Kidney (tissue), 14 donors: ENCODE results near the gene PAN3. TPM values are rescaled to one million over a fixed set of nuclear protein-coding genes. Genes with fewer than 3 reads are reported as not detected.

ENCODE experiments used
- DNase-seq, 5 donors: peaks; one replicate each; pipeline ENCODE4 v3.0.0-alpha.2; 2013 to 2020
- FAIRE-seq: peaks from 2 replicates; lab custom pipeline; 2012; peaks lifted over from hg19 to GRCh38; lab: Jason Lieb, UNC
- H3K27ac ChIP-seq, 2 donors: one replicate each; pipeline ENCODE4 v1.7.0; 2013; ENCODE audit warnings: low read depth in 2 of 2, low read length in 2 of 2, inconsistent platforms in 1 of 2
- H3K27me3 ChIP-seq: one replicate; pipeline ENCODE4 v1.7.1; 2013; ENCODE audit warnings: low read length, inconsistent platforms; ENCODE audit not compliant: control insufficient read depth, insufficient read depth
- H3K36me3 ChIP-seq, 3 donors: one replicate each; pipeline versions ENCODE4 v1.7.0 to v1.7.1; 2013; ENCODE audit warnings: low read length in 3 of 3, control low read depth in 1 of 3, inconsistent platforms in 1 of 3; ENCODE audit not compliant: insufficient read depth in 3 of 3, control insufficient read depth in 2 of 3
- H3K4me1 ChIP-seq, 3 donors: one replicate each; pipeline versions ENCODE4 v1.7.0 to v1.7.1; 2013; ENCODE audit warnings: low read length in 3 of 3, inconsistent platforms in 1 of 3, low read depth in 1 of 3; ENCODE audit not compliant: control insufficient read depth in 2 of 3, insufficient read depth in 2 of 3
- H3K4me3 ChIP-seq, 3 donors: one replicate each; pipeline versions ENCODE4 v1.7.0 to v1.8.1; 2013; ENCODE audit warnings: low read length in 3 of 3, control low read depth in 1 of 3, inconsistent platforms in 1 of 3
- H3K9ac ChIP-seq, 3 donors: one replicate each; pipeline versions ENCODE4 v1.7.0 to v1.7.1; 2013; ENCODE audit warnings: low read length in 3 of 3, control low read depth in 1 of 3, inconsistent platforms in 1 of 3
- H3K9me3 ChIP-seq, 3 donors: one replicate each; pipeline versions ENCODE4 v1.7.0 to v1.7.1; 2013; ENCODE audit warnings: low read length in 3 of 3, control low read depth in 1 of 3, inconsistent platforms in 1 of 3; ENCODE audit not compliant: control insufficient read depth in 2 of 3, insufficient read depth in 1 of 3
- intact Hi-C: fragments of 100-400 bp; cut with DNase I; formaldehyde crosslinking; loops from one replicate; pipeline ENCODE4 v1.11.1; 2022
- polyA plus RNA-seq: library from polyadenylated mRNA; stranded (reverse); fragments of 350-450 nt; fragmentation: Illumina TruSeq; extraction: RNeasy Lipid Tissue Mini Kit (QIAGEN cat#74804); gene quantifications from one replicate; pipeline ENCODE4 v1.2.3, GENCODE V29; 2014; ENCODE audit warnings: low read depth, low replicate concordance; ENCODE audit not compliant: insufficient read depth
- total RNA-seq: library from RNA; stranded (reverse); fragmentation: NEBNext Ultra II Directional; extraction: Animal tissue kit (Norgen Biotek cat#: 25700); gene quantifications from one replicate; pipeline ENCODE4 v1.2.1, GENCODE V29; 2021
- TF ChIP-seq, protein P1 (sequence below): IDR thresholded peaks from 3 replicates; pipeline ENCODE4 v1.5.1; 2012; ENCODE audit warnings: mild to moderate bottlenecking, moderate library complexity, borderline replicate concordance; ENCODE audit not compliant: insufficient read depth; ENCODE audit errors: extremely low read depth
- donor health status: control.
- donor health status: control.
- donor health status: control.
- donor health status: control.
- donor health status: control.
- donor health status: DM: yes; HTN: yes; CAD: no.
- donor health status: Normal renal cell carcinoma (clear cell type).

The PAN3 gene
- total and polyA plus RNA-seq, 2 donors from 2014 or later = 8.2 to 46.3 TPM

DNA sequence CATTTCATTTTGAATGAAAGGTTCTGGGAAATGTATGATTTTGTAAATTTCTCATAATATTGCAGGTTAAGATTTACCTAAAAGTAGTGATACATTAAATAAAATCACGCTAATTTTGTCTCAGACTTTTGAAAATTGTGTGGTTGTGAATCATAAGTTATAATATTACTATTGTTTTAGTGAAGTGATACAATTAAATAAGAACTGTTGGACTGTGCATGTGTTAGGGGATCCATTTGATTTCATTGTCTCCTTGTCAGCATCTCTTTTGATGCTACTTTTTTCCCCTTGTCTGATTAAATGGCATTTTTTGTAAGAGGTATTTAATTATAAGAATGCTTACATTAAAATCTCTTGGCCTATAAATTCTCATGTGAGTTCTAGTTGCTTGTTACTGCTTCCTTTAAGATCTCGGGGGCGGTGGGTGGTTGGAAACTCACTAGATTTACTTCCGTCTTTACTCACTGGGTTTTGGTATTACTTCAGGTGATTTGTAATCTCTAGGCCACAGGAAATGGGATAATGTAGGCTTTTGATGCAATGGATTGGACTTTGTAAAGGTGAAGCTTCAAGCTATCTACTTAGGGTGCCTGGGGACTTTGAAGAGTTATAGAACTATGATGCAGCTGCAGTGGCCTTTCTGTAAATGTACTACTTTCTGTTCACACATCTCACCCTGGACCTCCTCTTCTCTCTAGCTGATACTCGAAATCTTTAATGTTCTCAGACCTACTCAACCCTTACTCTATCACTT, 66.5 kb downstream of the PAN3 start:
- FAIRE-seq (no peak), DNase-seq (no peak)
- Histone ChIP-seq H3K9me3 (no peaks in the 10 kb centered on the region), H3K4me3 (no peak overlapping the region), H3K27ac (no peak overlapping the region), H3K9ac (no peak overlapping the region), H3K4me1 (no peaks in the 10 kb centered on the region), H3K36me3 (peaks cover 0 to 5% (median 0%) of the 10 kb centered on the region in 3 donors), H3K27me3 (no peaks in the 10 kb centered on the region)
- intact Hi-C loops = no loop called here
- TF ChIP-seq, protein P1, sequence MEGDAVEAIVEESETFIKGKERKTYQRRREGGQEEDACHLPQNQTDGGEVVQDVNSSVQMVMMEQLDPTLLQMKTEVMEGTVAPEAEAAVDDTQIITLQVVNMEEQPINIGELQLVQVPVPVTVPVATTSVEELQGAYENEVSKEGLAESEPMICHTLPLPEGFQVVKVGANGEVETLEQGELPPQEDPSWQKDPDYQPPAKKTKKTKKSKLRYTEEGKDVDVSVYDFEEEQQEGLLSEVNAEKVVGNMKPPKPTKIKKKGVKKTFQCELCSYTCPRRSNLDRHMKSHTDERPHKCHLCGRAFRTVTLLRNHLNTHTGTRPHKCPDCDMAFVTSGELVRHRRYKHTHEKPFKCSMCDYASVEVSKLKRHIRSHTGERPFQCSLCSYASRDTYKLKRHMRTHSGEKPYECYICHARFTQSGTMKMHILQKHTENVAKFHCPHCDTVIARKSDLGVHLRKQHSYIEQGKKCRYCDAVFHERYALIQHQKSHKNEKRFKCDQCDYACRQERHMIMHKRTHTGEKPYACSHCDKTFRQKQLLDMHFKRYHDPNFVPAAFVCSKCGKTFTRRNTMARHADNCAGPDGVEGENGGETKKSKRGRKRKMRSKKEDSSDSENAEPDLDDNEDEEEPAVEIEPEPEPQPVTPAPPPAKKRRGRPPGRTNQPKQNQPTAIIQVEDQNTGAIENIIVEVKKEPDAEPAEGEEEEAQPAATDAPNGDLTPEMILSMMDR = no peak

DNA sequence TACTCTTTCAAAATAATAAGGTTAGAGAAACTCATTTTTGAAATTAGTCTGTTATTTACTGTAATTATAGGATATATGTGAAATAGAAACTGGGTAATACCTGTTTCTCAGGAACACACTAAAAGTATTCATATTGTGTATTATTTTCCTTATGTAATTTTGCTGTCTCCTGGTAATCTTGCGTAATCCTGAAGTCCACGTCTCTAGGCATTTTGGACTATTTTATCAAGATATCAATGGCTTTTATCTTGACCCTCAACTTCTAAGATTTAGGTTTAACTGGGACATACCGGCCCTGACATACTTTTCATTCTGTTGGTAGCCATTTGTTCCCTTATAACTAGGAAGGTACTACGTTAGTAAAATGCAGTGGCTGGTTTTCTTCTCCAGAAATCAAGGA, 80.3 kb downstream of the PAN3 start:
- no peaks in the 10 kb centered on the region for H3K9me3 ChIP-seq
- H3K27me3 ChIP-seq = no peaks in the 10 kb centered on the region
- intact Hi-C loops = no loop called here
- H3K36me3 ChIP-seq = peaks cover 0 to 8% (median 3%) of the 10 kb centered on the region in 3 donors
- TF ChIP-seq, protein P1 = no peak
- no peak overlapping the region for H3K4me3 ChIP-seq
- no peak overlapping the region for H3K9ac ChIP-seq
- no peaks in the 10 kb centered on the region for H3K4me1 ChIP-seq
- FAIRE-seq (no peak), DNase-seq (no peak)
- H3K27ac ChIP-seq = no peak overlapping the region

DNA sequence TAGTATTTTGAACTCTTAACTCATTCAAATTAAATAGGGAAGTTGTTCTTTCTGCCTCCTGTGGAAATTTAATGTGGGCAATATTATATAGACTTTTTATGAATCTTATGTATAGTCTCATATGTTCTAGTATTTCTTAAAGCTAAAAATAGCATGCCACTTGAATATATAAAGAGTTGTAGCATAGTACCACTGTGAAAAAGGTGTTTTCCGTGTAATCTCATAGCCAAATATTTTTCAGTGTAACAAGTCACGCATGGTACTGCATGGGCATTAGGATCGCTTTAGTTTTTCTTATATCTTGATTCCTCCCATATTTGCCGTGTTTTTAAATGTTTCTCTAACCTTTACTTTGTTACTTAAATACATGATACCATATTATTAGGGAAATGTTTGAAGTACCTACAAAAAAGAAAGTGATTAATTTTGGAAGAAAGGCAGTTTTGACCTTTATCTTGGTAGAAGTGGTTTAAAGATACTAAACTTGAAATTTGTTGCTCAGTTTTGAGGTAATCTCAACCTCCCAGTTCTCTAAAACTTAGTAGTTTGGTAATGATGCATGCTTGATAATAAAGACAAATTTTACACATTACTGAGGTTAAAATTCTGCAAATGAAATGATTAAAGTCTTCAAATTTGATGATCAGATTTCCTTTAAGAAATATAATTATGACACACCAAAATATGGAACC, 81.2 kb downstream of the PAN3 start:
- intact Hi-C loops = no loop called here
- no peak overlapping the region for H3K27ac ChIP-seq
- no peaks in the 10 kb centered on the region for H3K27me3 ChIP-seq
- no peak overlapping the region for H3K9ac ChIP-seq
- H3K4me3 ChIP-seq = no peak overlapping the region
- H3K36me3 ChIP-seq = peaks cover 0 to 8% (median 1%) of the 10 kb centered on the region in 3 donors
- DNase-seq (no peak), FAIRE-seq (no peak)
- H3K4me1 ChIP-seq = no peaks in the 10 kb centered on the region
- TF ChIP-seq, protein P1 = no peak
- H3K9me3 ChIP-seq = no peaks in the 10 kb centered on the region
